NCI-H2227 (cell line): ENCODE measurements around the gene MIOS.
"Not testable (repeated sequence)": the region's sequence is repeated elsewhere in the genome, so short reads cannot be mapped to it uniquely, and the experiment has no call there.

Experiments used
- DNase-seq: peaks from one replicate; lab custom pipeline; 2025; ENCODE audit not compliant: unreplicated experiment; lab: John Stamatoyannopoulos, UW

MIOS gene

DNA sequence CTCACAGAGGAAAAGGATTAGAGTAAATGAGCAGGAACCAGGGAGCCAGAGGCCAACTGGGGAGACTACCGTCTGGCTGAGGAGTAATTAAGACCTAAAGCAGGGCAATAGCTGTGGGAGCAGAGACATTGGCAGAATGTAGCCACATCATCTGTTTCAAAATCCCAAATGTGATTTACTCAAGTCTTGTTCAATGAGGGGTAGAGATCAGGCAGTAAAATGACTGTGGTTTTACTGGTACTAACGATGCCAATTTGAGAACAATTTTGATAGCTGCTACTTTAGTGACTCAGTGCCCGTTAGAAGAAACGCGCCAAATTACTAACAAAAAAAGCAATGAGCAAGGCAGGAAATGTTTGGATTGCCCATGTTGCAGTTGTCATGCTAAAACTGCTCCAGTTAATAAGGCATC, 12.7 kb upstream of the MIOS start:
- peak; percentile 29 for DNase-seq

- DNase-seq: peak; percentile 86
These were observed 11.8 kb upstream of the MIOS start for GRCh38 chr7:7554649-7555575.

GRCh38 chr7:7556852-7557251, 9.8 kb upstream of the MIOS start:
- no peak for DNase-seq

- DNase-seq: no peak
These were observed 9.4 kb upstream of the MIOS start for GRCh38 chr7:7557252-7557651.

GRCh38 chr7:7561591-7561990, 5.1 kb upstream of the MIOS start:
- DNase-seq: not testable (repeated sequence)

DNA sequence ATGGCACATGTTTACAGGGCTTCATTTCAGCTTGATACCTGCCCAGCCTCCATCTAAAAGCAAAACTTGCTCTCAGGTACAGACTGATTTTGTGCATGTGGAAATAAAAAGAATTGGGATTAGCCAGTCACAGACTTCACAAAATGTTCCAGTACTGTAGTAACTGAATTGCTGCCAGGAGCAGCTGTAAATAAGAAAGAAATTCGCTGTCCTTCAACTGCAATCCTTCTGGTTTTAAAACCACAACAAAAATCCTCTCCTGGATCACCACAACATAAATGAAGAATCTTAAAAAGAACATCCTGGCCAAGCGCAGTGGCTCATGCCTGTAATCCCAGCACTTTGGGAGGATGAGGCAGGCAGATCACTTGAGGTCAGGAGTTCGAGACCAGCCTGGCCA, 3.9 kb upstream of the MIOS start:
- DNase-seq: no peak

GRCh38 chr7:7563269-7563668, 3.4 kb upstream of the MIOS start:
- no peak for DNase-seq

- no peak for DNase-seq
These were observed 2.9 kb upstream of the MIOS start for GRCh38 chr7:7563813-7564212.

- no peak for DNase-seq
These were observed 2.3 kb upstream of the MIOS start for GRCh38 chr7:7564323-7564780.

DNA sequence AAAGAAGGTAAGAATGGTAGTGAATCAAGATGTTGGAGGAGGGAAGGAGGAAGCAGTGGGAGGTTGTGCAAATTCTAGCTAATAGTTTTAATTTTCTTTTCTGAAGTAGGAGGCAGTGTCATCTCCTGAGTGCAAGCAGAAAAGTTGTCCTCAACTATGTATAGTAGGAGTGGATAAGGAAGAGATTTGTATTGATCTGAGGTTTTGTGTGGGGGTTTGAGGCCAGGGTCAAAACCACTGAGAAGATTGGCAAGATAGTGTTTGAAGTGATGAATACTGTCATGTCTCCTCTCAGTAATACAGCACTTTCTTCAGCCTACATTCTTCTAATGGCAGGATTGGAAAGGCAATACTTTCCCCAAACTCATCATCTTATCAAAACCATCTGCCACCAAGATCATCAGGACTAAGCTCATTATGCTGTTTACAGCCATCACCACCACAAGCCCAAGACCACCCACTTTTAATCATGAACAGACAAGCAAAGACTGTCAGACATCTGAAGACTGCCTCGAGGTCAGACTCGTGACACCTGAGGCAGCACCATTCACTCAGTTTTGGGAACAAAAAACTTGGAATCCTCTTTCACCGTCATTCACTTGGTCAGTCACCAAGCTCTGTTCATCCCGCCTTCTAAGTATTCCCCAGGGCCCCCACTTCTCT, 1.5 kb upstream of the MIOS start:
- no peak for DNase-seq

DNA sequence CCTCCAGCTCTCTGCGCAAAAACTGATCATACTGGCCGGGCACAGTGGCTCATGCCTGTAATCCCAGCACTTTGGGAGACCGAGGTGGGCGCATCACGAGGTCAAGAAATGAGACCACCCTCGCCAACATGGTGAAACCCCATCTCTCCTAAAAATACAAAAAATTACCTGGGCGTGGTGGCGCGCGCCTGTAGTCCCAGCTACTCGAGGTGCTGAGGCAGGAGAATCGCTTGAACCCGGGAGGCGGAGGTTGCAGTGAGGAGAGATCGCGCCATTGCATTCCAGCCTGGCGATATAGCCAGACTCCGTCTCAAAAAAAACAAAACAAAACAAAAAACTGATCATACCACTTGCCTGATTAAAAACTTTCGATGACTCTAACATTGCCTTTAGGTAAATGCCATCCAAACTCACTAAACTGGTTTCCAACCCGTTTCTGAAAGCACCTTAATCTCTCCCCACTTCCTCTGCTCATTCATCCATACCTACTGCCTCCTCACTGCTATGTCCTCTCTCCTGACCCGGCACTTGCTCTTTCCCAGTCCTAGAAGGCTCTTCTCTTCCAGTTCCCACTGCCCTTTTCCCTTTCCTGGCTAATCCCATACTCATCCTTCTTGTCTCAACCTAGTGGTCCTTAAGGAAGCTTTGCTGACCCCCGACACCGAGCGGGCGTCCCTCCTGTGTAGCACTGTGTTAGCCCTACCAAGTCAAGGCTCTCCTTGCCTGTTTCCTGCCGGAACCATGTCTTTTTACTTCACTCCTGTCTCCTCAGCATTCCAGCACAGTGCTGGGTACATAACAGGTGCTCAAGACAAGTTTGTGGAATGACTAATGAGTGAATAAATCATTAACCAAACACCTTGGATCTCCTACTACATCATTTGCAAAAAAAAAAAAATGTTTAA, 686 bp upstream of the MIOS start:
- no peak for DNase-seq

- no peak for DNase-seq
These were observed 1.3 kb downstream of the MIOS start for GRCh38 chr7:7567898-7568531.

DNA sequence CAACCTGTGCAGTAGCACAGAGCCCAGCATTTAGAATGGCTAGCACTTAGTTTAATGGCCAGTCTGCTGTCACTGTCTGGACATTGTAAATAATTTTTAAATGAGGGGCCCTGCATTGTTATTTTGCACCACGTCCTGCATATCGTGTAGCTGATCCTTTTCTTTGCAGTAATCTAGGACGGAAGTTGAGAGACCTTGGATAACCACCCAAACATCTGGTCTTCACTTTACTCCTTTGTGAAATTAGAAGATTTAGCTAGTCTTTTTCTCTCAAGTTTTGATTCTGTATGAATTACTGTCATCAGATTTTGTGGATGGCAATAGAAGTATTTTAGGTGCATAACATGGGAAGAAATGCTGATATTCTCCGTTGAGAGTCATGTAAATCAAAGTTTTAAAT, 1.9 kb downstream of the MIOS start:
- no peak for DNase-seq

DNA sequence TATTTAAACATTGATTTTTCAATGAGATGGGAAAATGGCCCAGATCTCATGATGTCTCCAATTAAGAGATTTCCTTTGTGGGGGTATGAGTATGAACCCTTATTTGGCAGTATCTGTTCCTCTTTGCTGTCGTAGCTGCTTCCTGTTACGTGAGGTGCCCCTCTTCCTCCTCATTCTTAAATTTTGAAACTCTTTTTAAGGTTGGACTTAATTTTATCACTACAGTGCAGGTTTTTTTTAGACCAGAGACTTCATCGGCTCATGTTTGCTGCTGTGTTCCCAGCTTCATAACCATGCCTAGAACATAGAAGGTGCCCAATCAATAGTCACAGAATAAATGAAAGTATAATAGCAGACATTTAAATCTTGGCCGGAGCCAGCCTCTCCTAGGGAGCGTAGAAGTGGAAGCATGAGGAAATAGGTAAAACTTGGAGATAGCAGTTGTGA, 2.4 kb downstream of the MIOS start:
- no peak for DNase-seq

DNA sequence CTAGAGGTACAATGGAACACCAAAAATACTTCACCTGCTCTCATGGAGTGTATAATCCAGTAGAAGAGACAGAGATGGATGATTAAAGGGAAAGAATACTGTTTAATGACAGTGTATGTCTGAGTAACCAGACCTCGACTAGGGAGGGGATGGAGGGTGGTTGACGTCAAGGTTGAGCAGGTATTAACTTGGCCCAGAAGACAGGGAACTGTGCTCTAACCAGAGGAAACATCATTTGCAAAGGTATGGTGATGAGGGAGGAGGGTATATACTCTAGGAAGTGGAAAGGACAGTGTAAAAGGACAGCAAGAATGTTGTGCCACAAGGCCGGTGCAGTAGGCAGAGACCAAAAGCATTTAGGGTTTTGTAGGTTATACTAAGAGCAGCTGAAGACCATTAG, 2.9 kb downstream of the MIOS start:
- DNase-seq: no peak

DNA sequence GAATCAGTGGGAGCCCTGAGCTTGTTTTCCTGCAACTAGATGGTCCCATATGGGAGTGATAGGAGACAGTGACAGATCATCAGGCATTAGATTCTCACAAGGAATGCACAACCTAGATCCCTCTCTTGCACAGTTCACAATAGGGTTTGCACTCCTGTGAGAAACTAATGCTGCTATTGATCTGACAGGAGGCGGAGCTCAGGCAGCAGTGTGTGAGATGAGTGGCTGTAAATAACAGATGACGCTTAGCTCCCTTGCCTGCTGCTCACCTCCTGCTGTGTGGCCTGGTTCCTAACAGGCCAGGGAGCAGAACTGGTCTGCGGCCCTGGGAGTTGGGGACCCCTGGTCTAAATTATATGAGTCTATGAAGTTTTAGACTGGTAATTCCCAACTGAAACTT, 3.9 kb downstream of the MIOS start:
- DNase-seq: no peak

DNA sequence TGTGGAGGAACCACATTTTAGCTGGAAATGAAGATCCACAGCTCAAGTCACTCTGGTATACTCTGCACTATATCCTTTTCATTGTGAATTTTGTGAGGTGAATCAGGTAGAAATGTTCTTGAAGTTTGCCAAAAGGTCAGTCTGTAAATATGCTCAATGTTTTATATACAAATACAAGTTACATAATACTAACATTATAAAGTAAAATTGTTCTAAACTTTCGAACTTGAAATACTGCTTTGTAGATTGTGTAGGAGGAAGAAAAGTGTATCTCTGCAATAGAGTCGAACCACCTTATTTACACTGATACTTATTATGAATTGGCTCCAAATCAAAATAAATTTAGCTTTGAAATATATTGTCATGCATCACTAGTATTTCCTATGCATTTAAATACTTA, 7.0 kb downstream of the MIOS start:
- no peak for DNase-seq

DNA sequence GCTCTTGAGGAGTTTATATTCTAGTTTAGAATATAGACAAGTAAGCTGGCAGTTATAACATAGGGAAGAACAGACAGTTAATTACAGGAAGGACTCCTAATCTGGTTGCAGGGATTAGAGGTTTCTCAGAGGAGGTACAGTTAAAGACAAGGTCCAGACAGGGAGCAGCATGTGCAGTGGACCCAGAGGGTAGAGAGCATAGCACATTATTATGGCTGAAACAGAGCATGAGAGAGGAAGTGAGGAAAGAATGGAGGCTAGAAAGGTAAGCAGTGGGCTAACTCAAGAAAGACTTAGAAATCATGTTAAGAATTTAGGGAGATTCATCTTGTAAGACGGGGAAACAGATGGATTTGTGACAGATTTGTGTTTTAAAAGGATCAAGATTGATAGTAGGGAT, 9.7 kb downstream of the MIOS start:
- no peak for DNase-seq

DNA sequence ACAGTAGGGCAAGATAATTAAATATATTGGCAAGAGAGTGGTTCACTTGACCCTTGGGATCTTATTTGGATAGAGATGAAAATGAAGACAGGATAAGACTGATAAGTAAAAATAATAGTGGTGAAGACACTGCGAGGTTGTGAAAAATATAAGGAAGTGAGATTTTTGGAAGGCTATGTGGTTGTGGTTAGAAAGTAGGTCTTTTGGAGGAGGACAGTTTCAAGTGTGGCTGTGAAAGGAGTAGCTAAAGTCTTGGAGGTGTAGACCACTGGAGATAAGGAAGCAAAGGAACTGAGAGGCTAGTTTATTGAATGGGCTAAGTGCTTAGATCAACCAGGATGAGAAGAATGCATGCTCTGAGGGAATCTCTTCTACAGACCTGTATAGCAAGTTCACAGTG, 11.2 kb downstream of the MIOS start:
- no peak for DNase-seq

- no peak for DNase-seq
These were observed 13.0 kb downstream of the MIOS start for GRCh38 chr7:7579638-7580037.
